ENCODE measurements around the gene MLLT1. TPM values are rescaled to one million over a fixed set of nuclear protein-coding genes. Genes with fewer than 3 reads are reported as not detected.

MLLT1 gene
- total and polyA plus RNA-seq, 2 donors (not counting 1 experiment from before 2014, with no cell fraction given), result 19.4 to 40.2 TPM

DNA sequence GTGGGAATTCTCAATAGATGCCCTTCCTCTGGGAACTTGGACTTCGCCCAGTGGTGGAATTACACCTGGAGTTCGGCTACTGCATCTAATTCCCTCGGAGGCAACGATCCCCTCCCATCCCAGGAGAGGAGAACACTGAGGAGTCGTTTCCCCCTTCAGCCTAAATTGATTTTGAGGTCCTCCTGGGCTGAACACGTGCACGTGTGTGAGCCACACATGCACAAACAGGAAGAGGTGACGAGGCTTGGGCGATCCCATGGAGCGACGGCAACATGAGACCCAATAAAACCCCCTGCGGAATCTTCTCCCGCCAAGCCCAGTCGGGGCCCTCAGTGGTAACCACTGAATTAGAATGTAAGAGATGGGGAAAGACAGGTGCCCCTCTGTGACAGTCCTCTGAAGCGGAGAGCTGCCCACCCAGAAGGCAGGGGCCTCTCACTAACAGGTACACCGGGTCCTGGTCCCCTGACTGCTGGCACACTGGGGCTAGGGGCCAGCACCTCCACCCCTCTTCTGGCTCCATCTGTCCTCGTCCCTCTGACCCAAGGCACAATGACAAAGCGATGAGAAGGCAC is 4.5 kb downstream of the MLLT1 start:
- H2AFZ ChIP-seq (ENCODE audit: insufficient read depth, low read depth, low read length, poor library complexity, severe bottlenecking), result no peak overlapping the region
- H3K27me3 ChIP-seq (replicated peaks in 1 of 4; ENCODE audit: control extremely low read depth in 1 of 4, control insufficient read depth in 3 of 4, insufficient read depth in 4 of 4, low read length in 3 of 4), result no peaks in the 10 kb centered on the region
- TF ChIP-seq EZH2 (IDR thresholded peaks at IDR 0.05; ENCODE audit: borderline replicate concordance, insufficient read depth, low read depth, low read length, poor library complexity, severe bottlenecking) (no peak), CTCF (IDR thresholded peaks at IDR 0.05) (no peak)
- intact Hi-C loops (cut with micrococcal nuclease), result no loop called here
- H3K27me3 Mint-ChIP-seq, result no peaks in the 10 kb centered on the region
- no peak overlapping the region for H3K27ac ChIP-seq (ENCODE audit: low read length in 2 of 2)
- peaks cover 32% of the 10 kb centered on the region for H3K4me1 Mint-ChIP-seq
- H3K79me2 ChIP-seq (ENCODE audit: control insufficient read depth, insufficient read depth, low read length), result peaks cover 92% of the 10 kb centered on the region
- POLR2A ChIA-PET, result no interaction called here
- CTCF ChIA-PET, result no interaction called here
- H3K4me3 ChIP-seq (ENCODE audit: control extremely low read depth in 1 of 5, extremely low read depth in 1 of 5, insufficient read depth in 1 of 5, low read depth in 2 of 5, low read length in 4 of 5), result no peak overlapping the region
- H3K4me3 Mint-ChIP-seq, result no peak overlapping the region
- peaks cover 15 to 20% of the 10 kb centered on the region in 2 donors for H3K4me1 ChIP-seq (ENCODE audit: control insufficient read depth in 2 of 2, insufficient read depth in 2 of 2, low read length in 2 of 2)
- peaks cover 86% of the 10 kb centered on the region for H4K20me1 ChIP-seq (ENCODE audit: control insufficient read depth, insufficient read depth, low read length, poor library complexity, severe bottlenecking)
- no peaks in the 10 kb centered on the region for H3K9me3 Mint-ChIP-seq (ENCODE audit: insufficient read depth)
- WGBS (ENCODE audit: insufficient coverage), result 86% methylated on average over 18 of the region's 18 CpGs
- H3K9ac ChIP-seq (ENCODE audit: low read length), result no peak overlapping the region
- no peaks in the 10 kb centered on the region for H3K9me3 ChIP-seq (ENCODE audit: control extremely low read depth in 1 of 3, control insufficient read depth in 2 of 3, insufficient read depth in 1 of 3, low read length in 2 of 3)
- H3K27ac Mint-ChIP-seq, result no peak overlapping the region
- ATAC-seq (ENCODE audit: low read depth), result no peak
- DNase-seq, result no peak
- H3K4me2 ChIP-seq (replicated peaks; ENCODE audit: low read depth, low read length, poor library complexity, severe bottlenecking), result no peak overlapping the region
- peaks cover 0 to under 1% of the 10 kb centered on the region in 2 experiments for H3K36me3 ChIP-seq (replicated peaks in 1 of 2; ENCODE audit: control extremely low read depth in 1 of 2, control insufficient read depth in 1 of 2, extremely low read depth in 1 of 2, insufficient read depth in 2 of 2, low read length in 1 of 2)

DNA sequence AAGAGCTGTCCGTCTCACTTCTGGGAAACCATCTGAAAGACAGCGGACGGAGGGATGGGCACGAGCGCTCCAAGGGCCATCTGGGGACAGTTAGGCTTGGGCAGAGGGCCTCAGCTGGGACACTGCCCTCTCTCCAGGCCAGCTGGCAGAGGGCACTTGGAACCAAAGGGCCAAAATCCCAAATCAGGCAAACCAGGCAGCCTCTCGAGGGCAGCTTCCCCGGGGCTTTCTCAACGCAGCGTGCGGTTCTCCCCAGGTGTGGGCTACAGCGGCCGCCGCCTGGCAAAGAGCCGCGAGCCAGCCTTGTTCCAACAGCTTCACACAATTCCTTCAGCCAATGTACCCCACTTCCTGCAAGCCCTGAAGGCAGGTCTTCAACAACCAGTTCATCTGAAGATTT is 5.0 kb downstream of the MLLT1 start:
- H4K20me1 ChIP-seq (ENCODE audit: control insufficient read depth, insufficient read depth, low read length, poor library complexity, severe bottlenecking), result peaks cover 91% of the 10 kb centered on the region
- intact Hi-C loops (cut with micrococcal nuclease), result no loop called here
- no peak overlapping the region for H2AFZ ChIP-seq (ENCODE audit: insufficient read depth, low read depth, low read length, poor library complexity, severe bottlenecking)
- H3K27me3 ChIP-seq (replicated peaks in 1 of 4; ENCODE audit: control extremely low read depth in 1 of 4, control insufficient read depth in 3 of 4, insufficient read depth in 4 of 4, low read length in 3 of 4), result no peaks in the 10 kb centered on the region
- TF ChIP-seq EZH2 (IDR thresholded peaks at IDR 0.05; ENCODE audit: borderline replicate concordance, insufficient read depth, low read depth, low read length, poor library complexity, severe bottlenecking) (no peak), CTCF (IDR thresholded peaks at IDR 0.05) (no peak)
- DNase-seq (no peak), ATAC-seq (ENCODE audit: low read depth) (no peak)
- H3K9ac ChIP-seq (ENCODE audit: low read length), result no peak overlapping the region
- Mint-ChIP-seq H3K4me3 (no peak overlapping the region), H3K9me3 (ENCODE audit: insufficient read depth) (no peaks in the 10 kb centered on the region), H3K27ac (no peak overlapping the region), H3K27me3 (no peaks in the 10 kb centered on the region), H3K4me1 (peaks cover 32% of the 10 kb centered on the region)
- 96% methylated on average over 9 of the region's 15 CpGs for WGBS (ENCODE audit: insufficient coverage)
- POLR2A ChIA-PET, result no interaction called here
- H3K9me3 ChIP-seq (ENCODE audit: control extremely low read depth in 1 of 3, control insufficient read depth in 2 of 3, insufficient read depth in 1 of 3, low read length in 2 of 3), result no peaks in the 10 kb centered on the region
- H3K79me2 ChIP-seq (ENCODE audit: control insufficient read depth, insufficient read depth, low read length), result peaks cover 96% of the 10 kb centered on the region
- H3K4me1 ChIP-seq (ENCODE audit: control insufficient read depth in 2 of 2, insufficient read depth in 2 of 2, low read length in 2 of 2), result peaks cover 15 to 18% of the 10 kb centered on the region in 2 donors
- CTCF ChIA-PET, result no interaction called here
- no peak overlapping the region for H3K4me3 ChIP-seq (ENCODE audit: control extremely low read depth in 1 of 5, extremely low read depth in 1 of 5, insufficient read depth in 1 of 5, low read depth in 2 of 5, low read length in 4 of 5)
- H3K4me2 ChIP-seq (replicated peaks; ENCODE audit: low read depth, low read length, poor library complexity, severe bottlenecking), result no peak overlapping the region
- peaks cover 0 to 3% of the 10 kb centered on the region in 2 experiments for H3K36me3 ChIP-seq (replicated peaks in 1 of 2; ENCODE audit: control extremely low read depth in 1 of 2, control insufficient read depth in 1 of 2, extremely low read depth in 1 of 2, insufficient read depth in 2 of 2, low read length in 1 of 2)
- no peak overlapping the region for H3K27ac ChIP-seq (ENCODE audit: low read length in 2 of 2)

All from B cell (primary cell).